Colon (tissue), 2 donors: Measurements from ENCODE around the gene GAA.

Experiments used
- FAIRE-seq: peaks from 2 replicates; lab custom pipeline; 2012; peaks lifted over from hg19 to GRCh38; lab: Jason Lieb, UNC
- donor health status: control.
- donor health status: control.

GAA gene

DNA sequence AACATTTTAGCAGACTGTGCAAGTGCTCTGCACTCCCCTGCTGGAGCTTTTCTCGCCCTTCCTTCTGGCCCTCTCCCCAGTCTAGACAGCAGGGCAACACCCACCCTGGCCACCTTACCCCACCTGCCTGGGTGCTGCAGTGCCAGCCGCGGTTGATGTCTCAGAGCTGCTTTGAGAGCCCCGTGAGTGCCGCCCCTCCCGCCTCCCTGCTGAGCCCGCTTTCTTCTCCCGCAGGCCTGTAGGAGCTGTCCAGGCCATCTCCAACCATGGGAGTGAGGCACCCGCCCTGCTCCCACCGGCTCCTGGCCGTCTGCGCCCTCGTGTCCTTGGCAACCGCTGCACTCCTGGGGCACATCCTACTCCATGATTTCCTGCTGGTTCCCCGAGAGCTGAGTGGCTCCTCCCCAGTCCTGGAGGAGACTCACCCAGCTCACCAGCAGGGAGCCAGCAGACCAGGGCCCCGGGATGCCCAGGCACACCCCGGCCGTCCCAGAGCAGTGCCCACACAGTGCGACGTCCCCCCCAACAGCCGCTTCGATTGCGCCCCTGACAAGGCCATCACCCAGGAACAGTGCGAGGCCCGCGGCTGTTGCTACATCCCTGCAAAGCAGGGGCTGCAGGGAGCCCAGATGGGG is 3.1 kb downstream of the GAA start:
- no peak for FAIRE-seq

- no peak for FAIRE-seq
These were observed 3.6 kb downstream of the GAA start for GRCh38 chr17:80104956-80105375.

- FAIRE-seq: no peak
These were observed 4.4 kb downstream of the GAA start for GRCh38 chr17:80105762-80106161.

DNA sequence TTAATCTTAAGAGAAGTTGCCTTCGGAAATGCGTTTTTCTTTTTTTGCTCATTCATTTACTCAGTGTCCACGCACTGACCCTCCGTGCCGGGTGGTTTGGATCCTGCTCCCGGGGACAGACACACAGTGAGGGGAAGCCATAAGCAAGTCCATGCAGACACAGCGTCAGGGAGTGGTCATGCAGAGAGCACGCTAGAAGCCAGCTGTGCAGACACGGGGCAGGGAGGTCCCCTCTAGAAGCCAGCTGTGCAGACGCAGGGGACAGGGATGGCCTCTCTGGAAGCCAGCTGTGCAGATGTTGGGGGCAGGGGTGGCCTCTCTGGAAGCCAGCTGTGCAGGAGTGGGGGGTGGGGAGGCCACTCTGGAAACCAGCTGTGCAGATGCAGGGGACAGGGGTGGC is 4.8 kb downstream of the GAA start:
- FAIRE-seq: no peak

DNA sequence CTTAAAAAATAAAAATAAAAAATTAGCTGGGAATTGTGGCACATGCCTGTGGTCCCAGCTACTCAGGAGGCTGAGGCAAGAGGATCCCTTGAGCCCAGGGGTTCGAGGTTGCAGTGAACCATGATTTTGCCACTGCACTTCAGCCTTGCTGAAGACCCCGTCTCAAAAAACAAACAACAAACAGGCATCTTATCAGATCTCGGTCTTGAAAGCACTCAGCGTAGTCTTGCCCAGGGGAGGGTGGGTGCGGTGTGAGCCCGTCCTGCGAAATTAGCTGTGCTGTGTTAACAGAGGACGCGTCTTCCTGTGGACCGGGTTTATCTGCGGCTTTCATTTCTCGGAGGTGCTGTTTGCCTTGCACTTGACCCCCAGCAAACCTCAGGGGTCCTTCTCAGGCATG is 5.4 kb downstream of the GAA start:
- FAIRE-seq: no peak

GRCh38 chr17:80107231-80108021 is 6.0 kb downstream of the GAA start:
- FAIRE-seq: no peak

DNA sequence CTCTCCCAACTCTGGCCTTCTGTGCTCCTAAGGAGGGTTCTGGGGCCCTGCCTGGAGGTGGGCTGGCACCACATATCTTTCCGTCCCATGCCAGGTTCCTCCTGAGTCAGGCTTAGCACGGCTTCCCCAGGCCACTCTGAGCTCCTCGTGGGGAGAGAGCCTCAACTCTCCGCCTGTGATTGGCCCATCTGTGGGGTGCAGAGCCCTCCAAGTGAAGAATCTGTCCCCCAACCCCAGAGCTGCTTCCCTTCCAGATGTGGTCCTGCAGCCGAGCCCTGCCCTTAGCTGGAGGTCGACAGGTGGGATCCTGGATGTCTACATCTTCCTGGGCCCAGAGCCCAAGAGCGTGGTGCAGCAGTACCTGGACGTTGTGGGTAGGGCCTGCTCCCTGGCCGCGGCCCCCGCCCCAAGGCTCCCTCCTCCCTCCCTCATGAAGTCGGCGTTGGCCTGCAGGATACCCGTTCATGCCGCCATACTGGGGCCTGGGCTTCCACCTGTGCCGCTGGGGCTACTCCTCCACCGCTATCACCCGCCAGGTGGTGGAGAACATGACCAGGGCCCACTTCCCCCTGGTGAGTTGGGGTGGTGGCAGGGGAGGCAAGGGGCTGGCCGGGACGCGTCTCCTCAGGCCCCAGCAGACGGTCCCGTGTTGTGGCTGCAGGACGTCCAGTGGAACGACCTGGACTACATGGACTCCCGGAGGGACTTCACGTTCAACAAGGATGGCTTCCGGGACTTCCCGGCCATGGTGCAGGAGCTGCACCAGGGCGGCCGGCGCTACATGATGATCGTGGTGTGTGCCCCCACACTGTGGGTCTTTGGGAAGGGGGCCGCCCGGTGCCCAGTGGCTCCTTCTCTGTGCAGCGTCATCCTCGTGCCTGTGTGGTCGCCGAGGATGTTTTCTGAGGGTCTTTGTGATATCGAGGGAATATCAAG is 6.9 kb downstream of the GAA start:
- no peak for FAIRE-seq

- no peak for FAIRE-seq
These were observed 7.8 kb downstream of the GAA start for GRCh38 chr17:80109066-80109660.

DNA sequence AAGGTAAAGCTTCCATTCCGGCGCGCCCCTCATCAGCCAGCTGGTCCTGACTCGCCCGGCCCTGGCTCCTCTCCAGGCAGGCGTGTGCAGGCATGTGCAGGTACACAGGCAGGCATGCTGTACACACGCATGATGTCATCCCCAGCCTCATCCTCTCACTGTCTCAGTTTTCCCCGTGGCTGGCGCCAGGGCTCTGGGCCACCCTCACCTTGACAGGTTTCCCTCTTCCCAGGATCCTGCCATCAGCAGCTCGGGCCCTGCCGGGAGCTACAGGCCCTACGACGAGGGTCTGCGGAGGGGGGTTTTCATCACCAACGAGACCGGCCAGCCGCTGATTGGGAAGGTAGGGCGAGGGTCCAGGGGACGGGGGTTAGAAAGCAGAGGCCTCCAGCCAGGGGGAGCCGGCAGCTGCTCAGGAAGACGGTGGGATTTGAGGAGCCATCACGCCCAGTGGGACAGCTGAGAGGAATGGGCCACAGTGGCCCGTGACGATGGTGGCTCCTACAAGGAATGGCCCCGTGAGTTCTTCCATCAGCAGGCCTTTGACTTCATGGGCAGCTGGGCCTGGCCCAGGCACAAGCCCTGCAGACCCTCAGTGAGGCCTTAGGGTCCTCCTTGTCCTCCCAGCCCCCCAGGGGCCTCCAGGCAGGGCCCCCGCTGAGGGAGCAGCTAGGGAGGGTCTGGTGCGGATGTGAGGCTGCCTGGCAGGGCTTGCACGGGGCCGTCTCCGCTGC is 8.5 kb downstream of the GAA start:
- FAIRE-seq: no peak

DNA sequence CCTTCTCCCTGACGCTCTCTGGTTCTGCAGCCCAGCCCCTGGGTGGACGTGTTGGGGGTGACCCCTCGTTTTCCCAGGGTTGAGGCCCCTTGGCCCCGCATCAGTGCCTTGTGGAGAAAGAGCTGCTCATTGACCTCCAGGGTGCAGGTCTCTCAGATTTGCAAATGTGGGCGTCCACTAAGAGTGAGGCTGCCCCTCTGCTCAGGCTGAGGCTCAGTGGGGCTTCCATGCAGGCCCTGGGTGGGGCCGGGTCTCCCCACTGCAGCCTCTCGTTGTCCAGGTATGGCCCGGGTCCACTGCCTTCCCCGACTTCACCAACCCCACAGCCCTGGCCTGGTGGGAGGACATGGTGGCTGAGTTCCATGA is 9.0 kb downstream of the GAA start:
- FAIRE-seq: no peak

GRCh38 chr17:80110927-80111701 is 9.7 kb downstream of the GAA start:
- FAIRE-seq: no peak

GRCh38 chr17:80111702-80112470 is 10.5 kb downstream of the GAA start:
- no peak for FAIRE-seq

DNA sequence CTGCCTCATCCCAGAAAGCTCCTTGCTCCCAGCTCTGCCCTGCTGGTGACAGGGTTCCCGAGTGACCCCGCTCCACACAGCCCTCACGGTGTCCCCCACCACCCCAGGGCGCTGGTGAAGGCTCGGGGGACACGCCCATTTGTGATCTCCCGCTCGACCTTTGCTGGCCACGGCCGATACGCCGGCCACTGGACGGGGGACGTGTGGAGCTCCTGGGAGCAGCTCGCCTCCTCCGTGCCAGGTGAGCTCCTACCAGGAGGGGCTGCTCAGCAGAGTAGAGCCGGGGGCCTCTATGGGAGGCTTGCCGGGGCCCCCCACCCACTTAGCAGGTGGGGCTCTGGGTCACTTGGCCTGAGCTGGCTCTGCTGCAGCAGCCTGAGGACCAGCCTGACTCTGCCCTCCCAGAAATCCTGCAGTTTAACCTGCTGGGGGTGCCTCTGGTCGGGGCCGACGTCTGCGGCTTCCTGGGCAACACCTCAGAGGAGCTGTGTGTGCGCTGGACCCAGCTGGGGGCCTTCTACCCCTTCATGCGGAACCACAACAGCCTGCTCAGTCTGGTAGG is 11.2 kb downstream of the GAA start:
- FAIRE-seq: no peak

DNA sequence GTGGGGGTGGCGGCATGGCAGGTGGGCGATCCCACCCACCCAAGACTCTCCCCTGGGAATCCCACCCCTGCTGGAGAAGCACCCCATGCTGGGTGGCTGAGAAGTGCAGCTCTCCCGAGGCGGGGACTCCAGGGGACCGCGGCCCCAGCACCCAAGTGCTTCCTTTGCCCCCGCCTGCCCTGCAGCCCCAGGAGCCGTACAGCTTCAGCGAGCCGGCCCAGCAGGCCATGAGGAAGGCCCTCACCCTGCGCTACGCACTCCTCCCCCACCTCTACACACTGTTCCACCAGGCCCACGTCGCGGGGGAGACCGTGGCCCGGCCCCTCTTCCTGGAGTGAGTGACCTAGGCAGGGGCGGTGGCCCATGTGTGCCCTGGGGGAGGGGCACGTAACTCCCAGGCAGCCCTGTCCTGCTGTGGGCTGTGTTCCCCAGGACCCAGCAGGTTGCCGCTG is 11.7 kb downstream of the GAA start:
- FAIRE-seq: no peak

GRCh38 chr17:80114758-80115157 is 13.4 kb downstream of the GAA start:
- no peak for FAIRE-seq

DNA sequence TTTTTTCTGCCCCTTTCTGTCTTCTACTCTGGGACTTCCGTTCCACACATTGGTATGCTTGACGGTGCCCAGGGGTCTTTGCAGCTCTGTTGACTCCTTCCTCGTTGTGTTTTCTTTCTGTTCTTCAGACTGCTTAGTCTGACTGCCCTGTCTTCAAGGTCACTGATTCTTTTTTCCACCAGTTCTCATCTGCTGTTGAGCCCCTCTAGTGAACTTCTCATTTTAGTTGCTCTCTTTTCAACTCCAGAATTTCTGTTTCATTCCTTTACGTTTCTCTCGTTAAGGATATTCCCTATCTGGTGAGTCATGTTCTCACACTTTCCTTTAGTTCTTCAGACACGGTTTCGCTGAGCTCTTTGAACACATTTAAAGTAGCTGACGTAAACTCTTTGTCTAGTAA is 13.8 kb downstream of the GAA start:
- no peak for FAIRE-seq

- FAIRE-seq: no peak
These were observed 15.0 kb downstream of the GAA start for GRCh38 chr17:80116276-80116920.

DNA sequence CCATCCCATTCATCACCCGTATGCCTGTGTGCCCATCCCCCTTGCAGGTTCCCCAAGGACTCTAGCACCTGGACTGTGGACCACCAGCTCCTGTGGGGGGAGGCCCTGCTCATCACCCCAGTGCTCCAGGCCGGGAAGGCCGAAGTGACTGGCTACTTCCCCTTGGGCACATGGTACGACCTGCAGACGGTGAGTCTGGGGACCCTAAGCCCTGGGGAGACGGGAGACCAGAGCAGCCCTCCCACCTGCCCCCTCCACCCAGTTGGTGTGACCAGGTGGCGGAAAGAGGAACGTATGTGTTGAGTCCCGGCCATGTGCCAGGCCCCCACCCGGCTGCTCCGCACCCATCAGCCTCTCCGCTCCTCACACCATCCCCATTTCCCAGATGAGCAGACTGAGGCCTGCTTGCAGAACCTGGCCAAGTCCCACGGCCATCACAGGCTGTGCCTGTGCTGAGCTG is 15.6 kb downstream of the GAA start:
- no peak for FAIRE-seq
